ENCODE results near the gene SEPTIN5.
"Not testable (repeated sequence)": the region's sequence is repeated elsewhere in the genome, so short reads cannot be mapped to it uniquely, and the experiment has no call there.

Gene SEPTIN5

DNA sequence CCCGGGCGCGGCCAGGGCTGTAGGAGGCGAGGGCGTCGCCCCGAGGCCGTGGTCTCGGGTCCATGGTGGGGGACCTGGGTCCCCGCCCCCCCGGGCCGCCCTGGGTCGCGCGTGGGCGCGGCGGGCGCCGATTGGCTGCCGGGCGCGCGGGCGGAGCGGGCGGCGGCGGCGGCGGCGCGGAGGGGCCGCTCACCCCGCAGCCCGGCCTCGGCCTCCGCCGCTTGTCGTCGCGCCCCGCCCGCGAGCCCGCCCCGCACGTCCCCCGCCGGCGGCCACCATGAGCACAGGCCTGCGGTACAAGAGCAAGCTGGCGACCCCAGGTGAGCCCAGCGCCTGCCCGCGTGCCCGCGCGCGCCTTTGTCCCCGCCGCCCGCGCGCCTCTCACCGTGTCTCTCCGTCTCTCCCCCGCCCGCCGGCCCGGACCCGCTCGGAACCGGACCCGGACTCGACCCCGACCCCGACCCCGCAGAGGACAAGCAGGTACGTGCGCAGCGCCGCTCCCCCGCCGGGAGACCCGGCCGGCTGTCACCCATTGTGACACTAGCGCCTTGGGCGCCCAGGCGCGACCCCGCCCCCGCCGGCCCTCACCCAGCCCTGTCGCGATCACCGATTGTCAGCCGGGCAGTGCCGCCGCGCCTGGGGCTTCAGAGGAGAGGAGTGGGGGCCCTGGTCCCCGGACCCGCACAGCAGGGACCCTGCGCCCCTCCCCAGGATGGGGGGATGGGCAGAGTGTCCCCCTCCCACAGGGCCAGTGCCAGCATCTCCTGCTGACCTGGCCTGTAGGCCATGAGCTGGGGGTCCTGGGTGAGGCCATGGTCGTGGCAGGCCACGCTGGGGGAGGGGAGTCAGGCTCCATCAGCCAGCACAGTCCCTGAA, at the start of gene SEPTIN5:
TSS of gene SEPTIN5 (plus strand) at position 192 of the 876 bp plus-strand sequence. CDS start at position 278, 86 bp downstream.
- DNase-seq (ENCODE audit: low spot score): peak; percentile 69

DNA sequence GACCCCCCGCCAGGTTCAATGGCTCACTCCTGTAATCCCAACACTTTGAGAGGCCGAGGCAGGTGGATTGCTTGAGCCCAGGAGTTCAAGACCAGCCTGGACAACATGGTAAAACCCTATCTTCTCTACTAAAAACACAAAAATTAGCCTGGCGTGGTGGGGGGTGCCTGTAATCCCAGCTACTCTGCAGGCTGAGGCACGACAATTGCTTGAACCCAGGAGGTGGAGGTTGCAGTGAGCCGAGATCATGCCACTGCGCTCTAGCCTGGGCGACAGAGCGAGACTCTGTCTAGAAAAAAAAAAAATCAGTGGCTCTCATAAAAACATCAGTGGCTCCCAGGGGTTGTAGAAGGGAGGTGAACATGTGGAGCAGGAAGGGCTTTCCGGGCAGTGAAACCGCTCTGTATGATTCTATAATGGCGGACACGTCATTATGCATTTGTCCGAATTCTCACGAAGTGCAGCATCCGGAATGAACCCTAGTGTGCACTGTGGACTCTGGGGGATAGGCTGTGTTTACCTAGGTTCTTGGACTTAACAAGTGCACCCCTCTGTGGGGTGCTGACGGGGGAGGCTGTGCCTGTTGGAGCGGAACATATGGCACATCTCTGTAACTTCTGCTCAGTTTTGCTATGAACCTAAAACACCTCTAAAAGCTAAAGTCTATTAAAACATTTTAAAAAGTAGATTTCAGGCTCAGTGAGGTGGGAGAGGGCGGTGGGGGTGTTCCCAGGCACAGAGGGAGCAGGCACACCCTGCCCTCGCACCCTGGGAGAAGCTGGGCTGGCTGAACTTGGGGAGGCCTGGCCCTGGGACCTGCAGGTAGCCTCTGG, 49.1 kb upstream of the SEPTIN5 start:
- DNase-seq (ENCODE audit: low spot score): no peak

DNA sequence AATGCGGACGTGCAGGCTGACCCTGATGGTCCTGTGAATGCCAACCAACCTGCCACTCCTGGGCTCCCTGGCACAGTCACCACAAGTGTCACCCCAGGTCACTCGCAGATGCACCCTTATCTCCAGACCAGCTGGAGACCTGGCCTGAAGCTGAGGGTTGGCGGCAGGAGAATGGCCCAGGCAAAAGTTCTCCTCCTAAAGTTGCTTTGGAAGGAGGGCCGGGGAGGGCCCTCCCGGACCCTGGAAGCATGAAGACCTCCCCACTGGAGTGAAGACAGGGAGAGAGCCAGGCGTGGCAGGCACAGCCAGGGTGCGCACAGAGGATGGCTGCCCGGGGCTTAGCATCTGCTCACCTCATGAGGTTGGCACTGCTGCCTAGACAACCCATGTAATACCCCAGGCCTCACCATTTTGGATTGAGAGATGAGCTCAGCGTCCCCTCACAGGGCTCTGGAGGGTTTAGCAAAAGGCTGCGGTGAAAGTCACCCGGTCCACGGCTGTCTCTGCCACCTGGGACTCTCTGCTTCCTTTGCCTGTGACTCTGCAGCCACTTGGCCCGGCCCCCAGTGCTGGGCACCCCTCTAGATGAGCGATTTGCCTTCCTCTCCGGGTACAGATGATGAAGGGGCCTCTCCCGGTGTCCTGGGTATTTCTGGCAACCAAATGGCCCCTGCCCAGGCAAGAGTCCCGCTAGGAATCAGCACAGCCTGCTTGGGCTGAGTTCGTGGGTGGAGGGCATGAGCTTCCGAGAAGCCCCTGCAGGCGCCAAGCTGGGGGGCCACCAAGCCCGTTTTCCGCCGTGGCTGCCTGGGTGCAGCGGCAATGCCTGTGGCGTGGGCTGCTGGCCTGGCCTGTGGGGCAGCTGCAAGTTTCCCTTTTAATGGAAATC, 48.3 kb upstream of the SEPTIN5 start:
- no peak for DNase-seq (ENCODE audit: low spot score)

DNA sequence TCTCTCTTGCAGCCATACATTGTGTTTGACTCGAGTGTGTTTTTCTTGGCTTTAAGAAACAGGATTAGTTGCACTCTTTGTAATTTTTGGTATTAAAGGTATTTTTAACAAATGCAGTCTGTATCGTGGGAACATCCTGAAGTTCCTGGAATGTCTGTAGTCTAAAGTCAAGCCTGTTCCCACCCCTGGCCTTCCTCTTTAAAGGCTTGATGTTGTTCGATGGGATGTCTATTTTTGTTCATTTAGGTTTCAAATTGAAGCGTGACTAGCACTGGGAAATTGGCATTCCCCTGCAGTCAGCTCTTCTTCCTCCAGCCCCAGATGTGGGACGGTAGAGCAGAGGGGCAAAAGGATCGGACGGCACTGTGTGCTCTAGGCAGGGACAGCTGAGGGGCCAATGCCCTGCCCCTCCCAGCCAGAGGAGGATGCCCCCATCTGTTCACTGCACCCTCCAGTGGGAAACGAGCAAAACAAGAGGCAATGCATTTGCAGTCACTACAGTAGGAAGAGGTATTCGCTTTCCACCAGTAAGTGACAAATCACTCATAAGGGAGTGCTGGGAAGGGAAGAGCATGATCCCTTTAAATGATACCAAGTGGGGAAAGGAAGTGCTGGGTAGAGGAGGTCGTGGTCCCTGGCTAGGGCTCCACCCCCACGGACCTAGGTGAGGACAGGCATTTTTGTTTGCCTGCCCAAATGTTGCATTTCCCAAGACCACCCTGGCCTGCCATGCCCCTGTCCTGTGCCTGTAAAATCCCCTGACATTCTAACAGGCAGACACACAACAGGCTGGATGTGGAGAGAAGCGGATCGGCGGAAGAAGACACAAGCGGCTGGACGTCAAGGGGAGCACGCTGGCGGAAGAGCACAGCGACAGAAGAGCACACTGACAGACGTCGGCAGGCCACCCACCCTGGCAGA, 47.4 kb upstream of the SEPTIN5 start:
- DNase-seq (ENCODE audit: low spot score): no peak

- DNase-seq (ENCODE audit: low spot score): no peak
Measured at GRCh38 chr22:19667872-19668740, 46.2 kb upstream of the SEPTIN5 start.

GRCh38 chr22:19668748-19669147, 45.6 kb upstream of the SEPTIN5 start:
- DNase-seq (ENCODE audit: low spot score): no peak

- no peak for DNase-seq (ENCODE audit: low spot score)
Measured at GRCh38 chr22:19669570-19669969, 44.7 kb upstream of the SEPTIN5 start.

DNA sequence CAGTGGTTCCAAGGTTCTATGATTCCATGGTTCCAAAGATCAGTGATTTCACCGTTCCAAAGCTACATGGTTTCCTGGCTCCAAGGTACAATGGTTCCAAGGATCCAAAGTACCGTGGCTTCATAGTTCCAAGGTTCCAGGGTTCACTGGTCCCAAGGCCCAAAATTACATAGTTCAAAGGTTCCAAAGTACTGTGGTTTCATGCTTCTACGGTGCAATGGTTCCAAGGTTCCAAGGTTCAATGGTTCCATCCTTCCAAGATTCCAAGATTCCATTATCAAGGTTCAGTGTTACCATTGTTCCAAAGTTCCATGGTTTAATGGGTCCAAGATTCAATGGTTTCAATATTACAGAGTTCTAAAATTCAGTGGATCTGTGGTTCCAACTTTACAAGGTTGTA, 43.0 kb upstream of the SEPTIN5 start:
- DNase-seq (ENCODE audit: low spot score): no peak

DNA sequence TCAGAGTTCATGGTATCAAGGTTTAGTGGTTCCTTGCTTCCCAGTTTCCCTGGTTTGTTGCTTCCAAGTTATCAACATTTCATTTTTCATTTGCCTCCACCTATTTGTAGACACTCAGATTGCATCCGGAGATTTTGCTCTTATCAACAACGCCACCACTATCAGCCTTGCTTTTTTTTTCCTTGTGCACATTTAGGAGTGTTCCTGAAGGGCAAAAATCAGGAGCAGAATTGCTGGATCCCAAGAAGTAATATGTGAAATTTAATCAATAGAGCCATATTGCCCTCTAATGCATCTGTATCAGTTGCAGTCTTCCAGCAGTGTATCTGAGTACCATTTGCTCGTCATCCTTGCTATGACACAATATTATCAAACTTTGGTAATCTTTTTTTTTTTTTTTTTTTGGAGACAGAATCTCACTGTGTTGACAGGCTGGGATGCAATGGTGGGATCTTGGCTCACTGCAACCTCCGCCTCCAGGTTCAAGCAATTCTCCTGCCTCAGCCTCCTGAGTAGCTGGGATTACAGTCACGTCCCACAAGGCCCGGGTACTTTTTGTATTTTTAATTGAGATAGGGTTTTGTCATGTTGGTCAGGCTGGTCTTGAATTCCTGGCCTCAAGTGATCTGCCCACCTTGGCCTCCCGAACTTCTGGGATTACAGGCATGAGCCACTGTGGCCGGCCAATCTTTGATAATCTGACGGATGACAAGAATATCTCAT, 42.1 kb upstream of the SEPTIN5 start:
- no peak for DNase-seq (ENCODE audit: low spot score)

GRCh38 chr22:19673660-19674059, 40.6 kb upstream of the SEPTIN5 start:
- DNase-seq (ENCODE audit: low spot score): no peak

DNA sequence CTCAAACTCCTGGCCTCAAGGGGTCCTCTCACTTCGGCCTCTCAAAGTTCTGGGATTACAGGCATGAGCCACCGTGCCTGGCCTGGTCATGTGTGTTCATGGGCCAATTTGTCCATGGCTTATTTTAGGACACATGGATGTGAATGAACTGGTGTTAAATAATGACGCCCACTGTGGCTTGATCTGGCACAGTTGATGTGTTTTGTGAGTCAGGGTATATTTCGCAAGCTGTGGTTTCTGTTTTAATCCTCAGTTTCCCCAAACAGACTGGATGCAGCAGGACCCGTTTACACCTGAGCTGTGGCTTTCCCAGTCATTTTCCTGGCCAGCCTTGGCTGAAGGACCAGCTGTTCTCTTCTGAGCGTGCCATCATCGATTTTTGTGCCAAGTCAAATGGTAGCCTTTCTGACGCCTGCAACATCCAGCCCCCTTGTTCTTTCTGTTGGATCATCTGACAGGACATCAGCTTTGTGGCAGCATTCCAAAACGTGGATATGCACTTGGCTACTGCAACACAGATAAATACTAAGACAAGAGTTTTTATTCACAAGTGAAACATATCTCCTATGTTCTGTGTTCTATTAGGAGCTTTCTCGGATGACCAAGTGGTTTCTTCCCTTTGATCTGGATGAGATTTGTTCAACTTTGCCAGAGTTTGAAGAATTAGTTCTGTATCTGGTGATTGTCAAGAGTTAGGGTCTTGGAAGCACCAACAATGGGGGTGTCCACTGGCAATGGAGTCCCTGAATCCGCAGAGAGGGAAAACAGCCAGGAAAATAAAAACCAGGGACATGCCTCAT, 40.0 kb upstream of the SEPTIN5 start:
- DNase-seq (ENCODE audit: low spot score): no peak

DNA sequence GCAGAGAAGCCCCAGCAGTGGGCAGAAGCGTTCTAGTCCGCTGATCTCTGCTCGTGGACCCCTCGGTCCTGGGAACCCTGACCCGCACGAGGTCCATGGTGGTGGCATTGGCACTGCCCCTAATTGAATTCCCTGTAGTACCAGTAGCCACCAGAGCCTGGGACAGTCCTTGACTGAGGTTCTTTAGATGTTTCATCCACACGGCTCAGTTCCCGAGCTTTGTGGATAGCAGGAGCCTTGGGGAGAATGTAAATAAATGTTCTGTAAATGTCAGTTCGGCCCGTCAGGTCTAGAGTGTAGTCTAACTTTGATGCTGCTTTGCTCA, 39.4 kb upstream of the SEPTIN5 start:
- DNase-seq (ENCODE audit: low spot score): no peak

DNA sequence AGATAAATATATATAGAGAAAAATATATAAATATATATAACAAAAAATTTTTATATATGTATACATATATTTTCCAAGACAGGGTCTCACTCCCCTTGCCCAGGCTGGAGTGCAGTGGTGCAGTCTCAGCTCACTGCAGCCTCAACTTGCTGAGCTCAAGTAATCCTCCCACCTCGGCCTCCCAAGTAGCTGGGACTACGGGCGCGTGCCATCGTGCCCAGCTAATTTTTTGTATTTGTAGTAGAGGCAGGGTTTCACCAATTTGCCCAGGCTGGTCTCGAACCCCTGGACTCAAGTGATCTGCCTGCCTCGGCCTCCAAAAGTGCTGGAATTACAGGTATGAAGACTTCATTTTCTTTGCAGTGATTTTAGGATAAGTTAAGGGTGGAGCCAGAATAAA, 38.9 kb upstream of the SEPTIN5 start:
- no peak for DNase-seq (ENCODE audit: low spot score)

- not testable (repeated sequence) for DNase-seq (ENCODE audit: low spot score)
Measured at GRCh38 chr22:19676437-19676836, 37.9 kb upstream of the SEPTIN5 start.

GRCh38 chr22:19678949-19679521, 35.3 kb upstream of the SEPTIN5 start:
- no peak for DNase-seq (ENCODE audit: low spot score)

DNA sequence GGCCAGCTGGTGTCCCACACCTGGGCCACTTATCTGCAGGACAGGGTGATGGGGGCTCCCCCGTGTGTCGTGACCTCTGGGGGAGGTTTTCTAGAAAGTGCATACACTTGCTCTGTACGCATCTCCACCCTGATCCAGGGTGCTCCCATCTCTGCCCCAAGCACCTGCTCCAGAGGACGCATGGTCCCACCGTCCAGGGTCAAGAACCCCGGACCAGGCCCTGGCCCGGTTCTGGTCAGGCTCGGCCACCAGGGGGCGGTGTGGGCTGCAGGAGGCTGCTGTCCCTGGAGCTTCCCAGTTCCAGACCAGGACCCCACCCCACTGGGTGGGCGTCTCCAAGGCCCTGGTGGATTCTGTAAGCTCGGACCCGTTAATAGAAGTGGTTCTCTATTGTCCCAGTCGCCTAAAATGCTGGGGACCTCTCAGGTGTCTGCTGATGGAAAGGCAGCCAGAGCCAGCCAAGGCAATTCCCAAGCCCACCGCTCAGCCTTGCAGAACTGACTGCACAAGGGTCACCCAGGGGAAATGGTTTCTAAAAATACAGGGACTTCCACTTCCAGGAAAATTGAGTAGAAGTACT, 34.7 kb upstream of the SEPTIN5 start:
- DNase-seq (ENCODE audit: low spot score): peak; percentile 61

GRCh38 chr22:19680287-19680881, 33.9 kb upstream of the SEPTIN5 start:
- no peak for DNase-seq (ENCODE audit: low spot score)
